ENCODE results near the gene RIMBP2.

RIMBP2 gene

DNA sequence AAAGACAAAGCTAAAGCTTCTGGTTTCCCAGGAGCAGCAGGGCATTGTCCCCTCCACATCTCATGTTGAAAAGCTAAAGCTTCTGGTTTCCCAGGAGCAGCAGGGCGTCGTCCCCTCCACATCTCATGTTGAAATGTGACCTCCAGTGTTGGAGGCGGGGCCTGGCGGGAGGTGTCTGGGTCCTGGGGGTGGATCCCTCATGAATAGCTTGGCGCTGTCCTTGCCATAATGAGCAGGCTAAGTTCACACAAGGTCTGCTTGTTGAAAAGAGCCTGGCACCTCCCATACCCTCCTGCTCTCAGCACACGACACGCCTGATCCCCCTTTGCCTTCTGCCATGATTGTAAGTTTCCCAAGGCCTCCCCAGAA lies 254.7 kb downstream of the RIMBP2 start:
- Histone ChIP-seq H3K9me3 (ENCODE audit: insufficient read depth, low read length) (no peaks in the 10 kb centered on the region), H3K36me3 (replicated peaks; ENCODE audit: low read depth, low read length) (no peaks in the 10 kb centered on the region), H3K79me2 (ENCODE audit: low read length) (no peaks in the 10 kb centered on the region), H3K9ac (ENCODE audit: low read length) (no peak overlapping the region), H3K4me3 (ENCODE audit: low read length) (no peak overlapping the region), H4K20me1 (ENCODE audit: insufficient read depth, low read length) (no peaks in the 10 kb centered on the region), H2AFZ (ENCODE audit: low read depth, low read length) (no peak overlapping the region), H3K27me3 (ENCODE audit: low read depth, low read length) (no peaks in the 10 kb centered on the region), H3K4me1 (ENCODE audit: low read length) (no peaks in the 10 kb centered on the region), H3K27ac (ENCODE audit: low read length) (no peak overlapping the region), H3K4me2 (ENCODE audit: low read length) (no peak overlapping the region)
- no peak for TF ChIP-seq CTCF (IDR thresholded peaks at IDR 0.05; ENCODE audit: low read depth, low read length)

- H3K9me3 ChIP-seq (ENCODE audit: insufficient read depth, low read length), result no peaks in the 10 kb centered on the region
- TF ChIP-seq CTCF (IDR thresholded peaks at IDR 0.05; ENCODE audit: low read depth, low read length) (no peak), EZH2phosphoT487 (IDR thresholded peaks at IDR 0.05; ENCODE audit: low read depth) (no peak)
- H3K27me3 ChIP-seq (ENCODE audit: low read depth, low read length), result no peaks in the 10 kb centered on the region
Observed at GRCh38 chr12:130460611-130461446, 255.3 kb downstream of the RIMBP2 start.

GRCh38 chr12:130459916-130460315 lies 256.2 kb downstream of the RIMBP2 start:
- no peaks in the 10 kb centered on the region for H3K9me3 ChIP-seq (ENCODE audit: insufficient read depth, low read length)
- no peaks in the 10 kb centered on the region for H3K27me3 ChIP-seq (ENCODE audit: low read depth, low read length)
- no peak overlapping the region for H3K4me2 ChIP-seq (ENCODE audit: low read length)
- H3K36me3 ChIP-seq (replicated peaks; ENCODE audit: low read depth, low read length), result no peaks in the 10 kb centered on the region
- H2AFZ ChIP-seq (ENCODE audit: low read depth, low read length), result no peak overlapping the region
- no peak overlapping the region for H3K4me3 ChIP-seq (ENCODE audit: low read length)
- no peaks in the 10 kb centered on the region for H3K4me1 ChIP-seq (ENCODE audit: low read length)
- H4K20me1 ChIP-seq (ENCODE audit: insufficient read depth, low read length), result no peaks in the 10 kb centered on the region
- no peak for TF ChIP-seq EZH2phosphoT487 (IDR thresholded peaks at IDR 0.05; ENCODE audit: low read depth)
- no peak for TF ChIP-seq CTCF (IDR thresholded peaks at IDR 0.05; ENCODE audit: low read depth, low read length)
- H3K27ac ChIP-seq (ENCODE audit: low read length), result no peak overlapping the region
- no peaks in the 10 kb centered on the region for H3K79me2 ChIP-seq (ENCODE audit: low read length)
- no peak overlapping the region for H3K9ac ChIP-seq (ENCODE audit: low read length)

More at GRCh38 chr12:130460611-130461446, 255.3 kb downstream of the RIMBP2 start:
- no peak overlapping the region for H3K9ac ChIP-seq (ENCODE audit: low read length)
- H3K79me2 ChIP-seq (ENCODE audit: low read length), result no peaks in the 10 kb centered on the region
- no peak overlapping the region for H3K27ac ChIP-seq (ENCODE audit: low read length)
- H3K4me1 ChIP-seq (ENCODE audit: low read length), result no peaks in the 10 kb centered on the region
- no peak overlapping the region for H3K4me3 ChIP-seq (ENCODE audit: low read length)
- no peaks in the 10 kb centered on the region for H3K36me3 ChIP-seq (replicated peaks; ENCODE audit: low read depth, low read length)
- no peak overlapping the region for H2AFZ ChIP-seq (ENCODE audit: low read depth, low read length)
- no peak overlapping the region for H3K4me2 ChIP-seq (ENCODE audit: low read length)
- no peaks in the 10 kb centered on the region for H4K20me1 ChIP-seq (ENCODE audit: insufficient read depth, low read length)

GRCh38 chr12:130458341-130458740 lies 257.8 kb downstream of the RIMBP2 start:
- H4K20me1 ChIP-seq (ENCODE audit: insufficient read depth, low read length), result no peaks in the 10 kb centered on the region
- H3K27ac ChIP-seq (ENCODE audit: low read length), result no peak overlapping the region
- H3K4me1 ChIP-seq (ENCODE audit: low read length), result no peaks in the 10 kb centered on the region
- no peak overlapping the region for H3K9ac ChIP-seq (ENCODE audit: low read length)
- no peaks in the 10 kb centered on the region for H3K27me3 ChIP-seq (ENCODE audit: low read depth, low read length)
- H3K4me2 ChIP-seq (ENCODE audit: low read length), result no peak overlapping the region
- H3K9me3 ChIP-seq (ENCODE audit: insufficient read depth, low read length), result no peaks in the 10 kb centered on the region
- no peaks in the 10 kb centered on the region for H3K79me2 ChIP-seq (ENCODE audit: low read length)
- no peak for TF ChIP-seq EZH2phosphoT487 (IDR thresholded peaks at IDR 0.05; ENCODE audit: low read depth)
- TF ChIP-seq CTCF (IDR thresholded peaks at IDR 0.05; ENCODE audit: low read depth, low read length), result no peak
- H3K36me3 ChIP-seq (replicated peaks; ENCODE audit: low read depth, low read length), result no peaks in the 10 kb centered on the region
- no peak overlapping the region for H2AFZ ChIP-seq (ENCODE audit: low read depth, low read length)
- no peak overlapping the region for H3K4me3 ChIP-seq (ENCODE audit: low read length)

Measured in OCI-LY3 (cell line).